Caki2 (cell line): ENCODE data around the gene RSPH9. TPM values are rescaled to one million over a fixed set of nuclear protein-coding genes. Genes with fewer than 3 reads are reported as not detected.

Source experiments
- DNase-seq: peaks from one replicate; pipeline ENCODE4 v3.0.0-alpha.2; 2015; ENCODE audit warnings: low read depth
- in situ Hi-C: cut with HindIII; loops from 2 replicates; pipeline ENCODE4 v1.10.0; 2016; ENCODE audit warnings: low sequenced_read_pairs, low pct_unique_long_range_greater_than_20kb, mixed read lengths
- total RNA-seq: library from RNA; depleted of rRNA; stranded (reverse); fragments of >200 nt; shearing (Covaris generic); gene quantifications from 2 replicates; pipeline ENCODE4 v1.2.3, GENCODE V29; 2014; ENCODE audit warnings: low replicate concordance; rRNA removed

Gene RSPH9
- total RNA-seq, 1 experiment from 2014 or later = not detected

- in situ Hi-C loops = no loop called here
- DNase-seq = no peak
These were observed 73.7 kb downstream of the RSPH9 start for GRCh38 chr6:43718387-43719105.

- no peak for DNase-seq
- in situ Hi-C loops = no loop called here
These were observed 74.7 kb downstream of the RSPH9 start for GRCh38 chr6:43719511-43719910.

GRCh38 chr6:43720999-43721398, 76.2 kb downstream of the RSPH9 start:
- in situ Hi-C loops = no loop called here

More at GRCh38 chr6:43720999-43721398, 76.2 kb downstream of the RSPH9 start:
- DNase-seq = no peak

Other genes starting within 250 kb of the RSPH9 start
- gene ABCC10, start 217.5 kb upstream of the RSPH9 start, total RNA-seq = 4.0 and 4.5 TPM in 2 replicates
- gene DLK2, start 189.5 kb upstream of the RSPH9 start, total RNA-seq = 0.07 TPM in 1 of 2 replicates, not detected in the other
- gene TJAP1, start 167.5 kb upstream of the RSPH9 start, total RNA-seq = 20.2 and 22.7 TPM in 2 replicates
- 0.20 and 0.29 TPM in 2 replicates for gene LRRC73, start 134.7 kb upstream of the RSPH9 start, total RNA-seq
- gene YIPF3, start 128.1 kb upstream of the RSPH9 start, total RNA-seq = 101 and 127 TPM in 2 replicates
- 49.0 and 53.9 TPM in 2 replicates for gene POLR1C, start 127.9 kb upstream of the RSPH9 start, total RNA-seq
- gene XPO5, start 69.0 kb upstream of the RSPH9 start, total RNA-seq = 28.3 and 39.2 TPM in 2 replicates
- 23.5 and 39.0 TPM in 2 replicates for gene POLH, start 68.9 kb upstream of the RSPH9 start, total RNA-seq
- gene GTPBP2, start 15.8 kb upstream of the RSPH9 start, total RNA-seq = 51.0 and 56.5 TPM in 2 replicates
- 39.1 and 46.7 TPM in 2 replicates for gene MAD2L1BP, start 9.2 kb upstream of the RSPH9 start, total RNA-seq
- 92.4 and 125 TPM in 2 replicates for gene MRPS18A, start 42.8 kb downstream of the RSPH9 start, total RNA-seq
- gene VEGFA, start 125.2 kb downstream of the RSPH9 start, total RNA-seq = 40.0 and 81.4 TPM in 2 replicates